Gastroesophageal sphincter (tissue), 3 donors: ENCODE measurements around the gene IVL.

Source experiments
- EP300 ChIP-seq: sonication (generic); formaldehyde crosslinking; IDR thresholded peaks from one replicate; pipeline ENCODE4 v1.6.1; 2017; ENCODE audit warnings: antibody characterized with exemption, mild to moderate bottlenecking
- POLR2A ChIP-seq, 2 donors: fragments of 450-650 bp; IDR thresholded peaks; one replicate each; pipeline ENCODE4 v1.6.1; 2017; ENCODE audit warnings: antibody characterized with exemption in 2 of 2, mild to moderate bottlenecking in 2 of 2, moderate library complexity in 1 of 2
- POLR2AphosphoS5 ChIP-seq: sonication (generic); formaldehyde crosslinking; IDR thresholded peaks from one replicate; pipeline ENCODE4 v1.6.1; 2017; ENCODE audit warnings: antibody characterized with exemption
- TF ChIP-seq, protein P1 (sequence below), 4 experiments: fragments of 200-600 bp in 2 of 4; fragments of 450-650 bp in 2 of 4; sonication (generic) in 1 of 4; IDR thresholded peaks; one replicate each; pipeline ENCODE4 v1.5.1; 2017 to 2019; ENCODE audit warnings: antibody characterized with exemption in 4 of 4, mild to moderate bottlenecking in 2 of 4, moderate library complexity in 2 of 4

DNA sequence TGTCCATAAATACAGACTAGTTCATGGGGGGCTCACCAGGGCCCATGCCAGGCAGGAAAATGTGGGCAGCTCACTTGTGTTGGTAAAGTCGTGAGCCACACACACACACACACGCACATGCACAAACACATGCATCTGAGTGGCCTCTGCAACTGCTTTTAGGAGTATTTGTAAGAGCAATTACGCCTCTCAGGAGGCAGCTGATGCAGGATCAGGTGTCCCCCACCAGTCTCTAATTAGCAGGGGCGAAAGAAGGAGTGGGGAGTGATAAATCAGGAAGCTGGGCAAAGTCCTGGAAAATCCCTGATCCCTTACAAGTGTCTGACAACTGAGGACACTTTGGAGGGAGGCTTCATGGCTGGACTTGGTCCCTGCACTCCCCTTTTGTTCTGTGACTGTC lies 5.7 kb upstream of the IVL start:
- TF ChIP-seq, protein P1, sequence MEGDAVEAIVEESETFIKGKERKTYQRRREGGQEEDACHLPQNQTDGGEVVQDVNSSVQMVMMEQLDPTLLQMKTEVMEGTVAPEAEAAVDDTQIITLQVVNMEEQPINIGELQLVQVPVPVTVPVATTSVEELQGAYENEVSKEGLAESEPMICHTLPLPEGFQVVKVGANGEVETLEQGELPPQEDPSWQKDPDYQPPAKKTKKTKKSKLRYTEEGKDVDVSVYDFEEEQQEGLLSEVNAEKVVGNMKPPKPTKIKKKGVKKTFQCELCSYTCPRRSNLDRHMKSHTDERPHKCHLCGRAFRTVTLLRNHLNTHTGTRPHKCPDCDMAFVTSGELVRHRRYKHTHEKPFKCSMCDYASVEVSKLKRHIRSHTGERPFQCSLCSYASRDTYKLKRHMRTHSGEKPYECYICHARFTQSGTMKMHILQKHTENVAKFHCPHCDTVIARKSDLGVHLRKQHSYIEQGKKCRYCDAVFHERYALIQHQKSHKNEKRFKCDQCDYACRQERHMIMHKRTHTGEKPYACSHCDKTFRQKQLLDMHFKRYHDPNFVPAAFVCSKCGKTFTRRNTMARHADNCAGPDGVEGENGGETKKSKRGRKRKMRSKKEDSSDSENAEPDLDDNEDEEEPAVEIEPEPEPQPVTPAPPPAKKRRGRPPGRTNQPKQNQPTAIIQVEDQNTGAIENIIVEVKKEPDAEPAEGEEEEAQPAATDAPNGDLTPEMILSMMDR (IDR thresholded peaks at IDR 0.05) = no peak
- TF ChIP-seq POLR2AphosphoS5 (no peak), POLR2A (IDR thresholded peaks at IDR 0.05) (no peak), EP300 (no peak)
